Endothelial cell of umbilical vein (primary cell): ENCODE results near the gene PCDHB10. TPM values are rescaled to one million over a fixed set of nuclear protein-coding genes. Genes with fewer than 3 reads are reported as not detected.
A peak's percentile ranks its signal among the peaks of the same experiment; 100 is the strongest.
"Not testable (repeated sequence)": the region's sequence is repeated elsewhere in the genome, so short reads cannot be mapped to it uniquely, and the experiment has no call there.

Experiments used
- BruUV-seq: library from RNA; stranded (reverse); fragments of 400-500 nt; replicated peaks from 2 replicates; lab custom pipeline; 2021; lab: Mats Ljungman, UMichigan
- CTCF ChIA-PET: fragments of 300-600, 350-600 bp; sonication (Branson Sonifier 250); formaldehyde crosslinking; loops from one replicate; lab custom pipeline; 2021; ENCODE audit warnings: antibody characterized with exemption, inconsistent platforms; lab: Charles Lee
- POLR2A ChIA-PET: fragments of 300-600, 350-600 bp; sonication (Branson Sonifier 250); formaldehyde crosslinking; loops from one replicate; lab custom pipeline; 2021; ENCODE audit warnings: antibody characterized with exemption, inconsistent platforms; lab: Charles Lee
- DNase-seq: peaks from one replicate; pipeline ENCODE4 v3.0.0-alpha.2; 2011; ENCODE audit warnings: low read depth, low spot score
- FAIRE-seq: peaks from 2 replicates; lab custom pipeline; 2011; peaks lifted over from hg19 to GRCh38; lab: Jason Lieb, UNC
- H2AFZ ChIP-seq: 2 replicates; pipeline ENCODE4 v1.6.0; 2012; ENCODE audit warnings: low read depth, low read length, control low read depth, inconsistent platforms
- H3K27ac ChIP-seq: 2 replicates; pipeline ENCODE4 v1.5.1; 2011; ENCODE audit warnings: low read depth, mild to moderate bottlenecking, control low read depth, low read length, moderate library complexity; ENCODE audit not compliant: insufficient read depth
- H3K27me3 ChIP-seq, 2 experiments: 2 replicates each; pipeline versions ENCODE4 v1.6.0 to v1.6.1; 2011; ENCODE audit warnings: low read length in 2 of 2, mixed read lengths in 1 of 2; ENCODE audit not compliant: control insufficient read depth in 2 of 2, insufficient read depth in 2 of 2
- H3K36me3 ChIP-seq, 2 experiments: 2 replicates in 1 of 2; 3 replicates in 1 of 2; pipeline ENCODE4 v1.5.1; 2011; ENCODE audit warnings: low read length in 2 of 2, mild to moderate bottlenecking in 1 of 2, moderate library complexity in 1 of 2; ENCODE audit not compliant: control insufficient read depth in 2 of 2, insufficient read depth in 2 of 2; ENCODE audit errors: extremely low read depth in 1 of 2
- H3K4me1 ChIP-seq: 3 replicates; pipeline ENCODE4 v1.5.1; 2011; ENCODE audit warnings: mild to moderate bottlenecking, low read length; ENCODE audit not compliant: control insufficient read depth, insufficient read depth; ENCODE audit errors: extremely low read depth
- H3K4me2 ChIP-seq: 2 replicates; pipeline ENCODE4 v1.6.1; 2011; ENCODE audit warnings: low read length, control low read depth, mixed read lengths; ENCODE audit not compliant: insufficient read depth
- H3K4me3 ChIP-seq, 3 experiments: fragments of 200-600 bp in 1 of 3; sonication (generic), shearing (Covaris generic) in 1 of 3; replicated peaks in 1 of 3; 2 replicates each; pipeline ENCODE4 v1.5.1; 2011 to 2016; ENCODE audit warnings: control low read depth in 3 of 3, low read length in 3 of 3, mild to moderate bottlenecking in 2 of 3, inconsistent platforms in 1 of 3, low read depth in 1 of 3, moderate library complexity in 1 of 3; ENCODE audit not compliant: insufficient read depth in 1 of 3
- H3K79me2 ChIP-seq: 2 replicates; pipeline ENCODE4 v1.6.0; 2012; ENCODE audit warnings: low read length, inconsistent platforms; ENCODE audit not compliant: control insufficient read depth, insufficient read depth
- H3K9ac ChIP-seq: replicated peaks from 2 replicates; pipeline ENCODE3; 2011; ENCODE audit warnings: low read length, control low read depth; ENCODE audit not compliant: insufficient read depth; ENCODE audit errors: extremely low read depth
- H3K9me1 ChIP-seq: replicated peaks from 3 replicates; pipeline ENCODE4 v1.6.0; 2011; ENCODE audit warnings: mild to moderate bottlenecking, low read length; ENCODE audit not compliant: control insufficient read depth, insufficient read depth; ENCODE audit errors: extremely low read depth
- H3K9me3 ChIP-seq: replicated peaks from 2 replicates; pipeline ENCODE4 v1.5.1; 2012; ENCODE audit warnings: low read length, inconsistent platforms; ENCODE audit not compliant: control insufficient read depth, insufficient read depth
- H4K20me1 ChIP-seq: replicated peaks from 2 replicates; pipeline ENCODE3; 2011; ENCODE audit warnings: mild to moderate bottlenecking, low read length; ENCODE audit not compliant: control insufficient read depth, insufficient read depth; ENCODE audit errors: extremely low read depth
- GATA2 ChIP-seq: IDR thresholded peaks from 2 replicates; pipeline ENCODE4 v1.7.0; 2011; ENCODE audit warnings: low read depth, mild to moderate bottlenecking, moderate library complexity, mixed read lengths, low read length; ENCODE audit not compliant: insufficient read length, insufficient read depth
- dilution Hi-C: fragments of 300-500 bp; cut with MboI; formaldehyde crosslinking; loops from one replicate; pipeline ENCODE4 v1.15.0; 2019; ENCODE audit warnings: low sequenced_read_pairs; ENCODE audit not compliant: extremely low pct_ligation_motif_present
- intact Hi-C: fragments of 100-400 bp; cut with micrococcal nuclease; formaldehyde crosslinking; loops from one replicate; pipeline ENCODE4 v1.10.0; 2022
- polyA plus RNA-seq, 4 experiments: library from polyadenylated mRNA; depleted of rRNA in 3 of 4; stranded (reverse) in 3 of 4; unstranded in 1 of 4; fragments of >200 nt; gene quantifications; 2 replicates each; pipeline versions ENCODE4 v1.2.1 to v1.2.3, GENCODE V29; 2011 to 2012; ENCODE audit warnings: missing spikeins in 1 of 4
- total RNA-seq: library from RNA; stranded (reverse); gene quantifications from 2 replicates; pipeline ENCODE4 v1.2.3, GENCODE V29; 2021
- TF ChIP-seq, protein P1 (sequence below), 2 donors: IDR thresholded peaks; 1 replicate in 1 of 2; 2 replicates in 1 of 2; pipeline ENCODE4 v1.5.1; 2011; ENCODE audit warnings: low read length in 2 of 2, mild to moderate bottlenecking in 2 of 2, moderate library complexity in 2 of 2, control low read depth in 1 of 2, inconsistent platforms in 1 of 2, low read depth in 1 of 2; ENCODE audit not compliant: insufficient read depth in 1 of 2; ENCODE audit errors: extremely low read depth in 1 of 2

PCDHB10 gene
- total and polyA plus RNA-seq, 2 donors (not counting 3 experiments of a cell fraction or from before 2014, with no cell fraction given): 0.51 to 0.62 TPM

DNA sequence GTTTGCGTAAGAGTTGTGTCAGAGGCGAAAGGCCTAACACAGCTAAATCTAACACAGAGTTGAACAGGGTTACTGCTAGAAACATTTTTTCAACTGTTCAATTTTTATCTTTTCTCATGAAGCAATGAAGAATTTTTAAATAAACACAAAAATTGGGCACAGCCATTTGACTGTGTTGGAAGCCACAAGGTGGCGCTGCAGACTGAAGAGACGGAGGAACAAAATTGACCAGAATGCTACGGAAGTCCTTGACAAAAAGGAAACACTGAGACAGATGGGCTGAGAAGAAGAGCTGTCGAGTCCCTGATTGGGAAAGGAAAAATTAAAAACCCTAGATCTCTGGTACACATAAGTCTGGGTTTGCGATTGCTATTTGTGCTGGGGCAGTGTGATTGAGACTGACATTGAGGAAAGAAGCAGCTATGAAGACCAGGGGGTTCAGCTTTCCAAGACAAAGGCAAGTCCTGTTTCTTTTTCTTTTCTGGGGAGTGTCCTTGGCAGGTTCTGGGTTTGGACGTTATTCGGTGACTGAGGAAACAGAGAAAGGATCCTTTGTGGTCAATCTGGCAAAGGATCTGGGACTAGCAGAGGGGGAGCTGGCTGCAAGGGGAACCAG, 5.1 kb upstream of the PCDHB10 start, which contains the start of gene PCDHB9:
Gene PCDHB9 (plus strand): TSS at position 265 of the 616 bp plus-strand sequence. CDS start 158 bp downstream, at position 423.
- intact Hi-C loops: no loop called here
- Histone ChIP-seq H3K4me2 (no peak within 1 kb of the TSS), H3K9me3 (no peaks in the 10 kb centered on the region), H3K9ac (no peak within 1 kb of the TSS), H3K79me2 (no peaks in the 10 kb centered on the region), H3K27ac (no peak within 1 kb of the TSS), H3K9me1 (no peaks in the 10 kb centered on the region), H2AFZ (no peak within 1 kb of the TSS), H3K4me1 (no peaks in the 10 kb centered on the region), H4K20me1 (no peaks in the 10 kb centered on the region), H3K27me3 (no peaks in the 10 kb centered on the region), H3K36me3 (no peaks in the 10 kb centered on the region), H3K4me3 (no peak within 1 kb of the TSS)
- TF ChIP-seq, protein P1, sequence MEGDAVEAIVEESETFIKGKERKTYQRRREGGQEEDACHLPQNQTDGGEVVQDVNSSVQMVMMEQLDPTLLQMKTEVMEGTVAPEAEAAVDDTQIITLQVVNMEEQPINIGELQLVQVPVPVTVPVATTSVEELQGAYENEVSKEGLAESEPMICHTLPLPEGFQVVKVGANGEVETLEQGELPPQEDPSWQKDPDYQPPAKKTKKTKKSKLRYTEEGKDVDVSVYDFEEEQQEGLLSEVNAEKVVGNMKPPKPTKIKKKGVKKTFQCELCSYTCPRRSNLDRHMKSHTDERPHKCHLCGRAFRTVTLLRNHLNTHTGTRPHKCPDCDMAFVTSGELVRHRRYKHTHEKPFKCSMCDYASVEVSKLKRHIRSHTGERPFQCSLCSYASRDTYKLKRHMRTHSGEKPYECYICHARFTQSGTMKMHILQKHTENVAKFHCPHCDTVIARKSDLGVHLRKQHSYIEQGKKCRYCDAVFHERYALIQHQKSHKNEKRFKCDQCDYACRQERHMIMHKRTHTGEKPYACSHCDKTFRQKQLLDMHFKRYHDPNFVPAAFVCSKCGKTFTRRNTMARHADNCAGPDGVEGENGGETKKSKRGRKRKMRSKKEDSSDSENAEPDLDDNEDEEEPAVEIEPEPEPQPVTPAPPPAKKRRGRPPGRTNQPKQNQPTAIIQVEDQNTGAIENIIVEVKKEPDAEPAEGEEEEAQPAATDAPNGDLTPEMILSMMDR (IDR thresholded peaks at IDR 0.05; ENCODE audit: extremely low read depth in 1 of 2, insufficient read depth in 1 of 2, low read depth in 1 of 2, low read length in 2 of 2): peak; percentile 23 to 50
- no peak for TF ChIP-seq GATA2
- CTCF ChIA-PET: interaction anchor here (0.8 to 1.1 kb wide), 5 partner anchors 10 to 380 kb away, joined by 3 to 6 read pairs (median 3); partner anchors contain the start of genes PCDHB8 and PCDHGA3
- no TSS peak for BruUV-seq
- FAIRE-seq: peak; percentile 26
- peak; percentile 3 for DNase-seq
- POLR2A ChIA-PET: no interaction called here
- dilution Hi-C loops: no loop called here

DNA sequence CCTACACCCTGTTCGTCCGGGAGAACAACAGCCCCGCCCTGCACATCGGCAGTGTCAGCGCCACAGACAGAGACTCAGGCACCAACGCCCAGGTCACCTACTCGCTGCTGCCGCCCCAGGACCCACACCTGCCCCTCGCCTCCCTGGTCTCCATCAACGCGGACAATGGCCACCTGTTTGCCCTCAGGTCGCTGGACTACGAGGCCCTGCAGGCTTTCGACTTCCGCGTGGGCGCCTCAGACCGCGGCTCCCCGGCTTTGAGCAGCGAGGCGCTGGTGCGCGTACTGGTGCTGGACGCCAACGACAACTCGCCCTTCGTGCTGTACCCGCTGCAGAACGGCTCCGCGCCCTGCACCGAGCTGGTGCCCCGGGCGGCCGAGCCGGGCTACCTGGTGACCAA, 3.5 kb upstream of the PCDHB10 start:
- H3K27me3 ChIP-seq, BruUV-seq, dilution Hi-C loops, H3K27ac ChIP-seq, intact Hi-C loops, H3K79me2 ChIP-seq, H3K9ac ChIP-seq, H3K4me3 ChIP-seq, H3K9me1 ChIP-seq, CTCF ChIA-PET, H3K36me3 ChIP-seq, H4K20me1 ChIP-seq, POLR2A ChIA-PET, H2AFZ ChIP-seq, DNase-seq, FAIRE-seq, H3K4me1 ChIP-seq, H3K4me2 ChIP-seq, H3K9me3 ChIP-seq: not testable (repeated sequence)

DNA sequence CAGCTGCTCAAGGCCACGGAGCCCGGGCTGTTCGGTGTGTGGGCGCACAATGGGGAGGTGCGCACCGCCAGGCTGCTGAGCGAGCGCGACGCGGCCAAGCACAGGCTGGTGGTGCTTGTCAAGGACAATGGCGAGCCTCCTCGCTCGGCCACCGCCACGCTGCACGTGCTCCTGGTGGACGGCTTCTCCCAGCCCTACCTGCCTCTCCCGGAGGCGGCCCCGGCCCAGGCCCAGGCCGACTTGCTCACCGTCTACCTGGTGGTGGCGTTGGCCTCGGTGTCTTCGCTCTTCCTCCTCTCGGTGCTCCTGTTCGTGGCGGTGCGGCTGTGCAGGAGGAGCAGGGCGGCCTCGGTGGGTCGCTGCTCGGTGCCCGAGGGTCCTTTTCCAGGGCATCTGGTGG, 3.0 kb upstream of the PCDHB10 start:
- H3K27ac ChIP-seq, CTCF ChIA-PET: not testable (repeated sequence)

More for the DNA sequence above, 3.0 kb upstream of the PCDHB10 start:
- H3K4me2 ChIP-seq, intact Hi-C loops, H3K4me3 ChIP-seq, H3K9me3 ChIP-seq, H3K9ac ChIP-seq, H3K36me3 ChIP-seq, H2AFZ ChIP-seq, H3K9me1 ChIP-seq, BruUV-seq, H3K79me2 ChIP-seq, H4K20me1 ChIP-seq, H3K27me3 ChIP-seq, DNase-seq, dilution Hi-C loops, FAIRE-seq, H3K4me1 ChIP-seq, POLR2A ChIA-PET: not testable (repeated sequence)
